Activated CD4-positive, alpha-beta T cell treated with anti-CD3 and anti-CD28 coated beads, Interleukin-2, amount 50 U/mL, for 1 hour (primary cell): ENCODE data around the gene CAMTA1.

Source experiments
- DNase-seq: peaks from one replicate; pipeline ENCODE4 v3.0.0-alpha.2; 2020

CAMTA1 gene

DNA sequence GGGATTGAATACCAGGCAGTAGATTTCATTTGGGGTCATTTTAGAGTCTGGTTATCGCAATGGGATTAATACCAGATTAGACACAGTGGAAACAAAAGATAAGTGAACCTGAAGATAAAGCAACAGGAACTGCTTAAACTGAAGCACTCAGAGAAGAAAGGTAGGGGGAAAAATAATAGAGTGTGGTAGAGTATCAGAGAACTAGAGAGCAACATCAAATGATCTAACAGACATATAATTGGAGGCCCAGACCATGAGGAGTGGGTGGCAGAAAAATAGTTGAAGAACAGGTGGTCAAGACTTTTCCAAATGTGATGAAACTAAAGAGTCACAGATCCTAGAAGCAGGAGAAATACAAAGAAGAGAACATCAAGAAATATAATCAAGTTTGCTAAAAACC, 484.3 kb downstream of the CAMTA1 start:
- no peak for DNase-seq

DNA sequence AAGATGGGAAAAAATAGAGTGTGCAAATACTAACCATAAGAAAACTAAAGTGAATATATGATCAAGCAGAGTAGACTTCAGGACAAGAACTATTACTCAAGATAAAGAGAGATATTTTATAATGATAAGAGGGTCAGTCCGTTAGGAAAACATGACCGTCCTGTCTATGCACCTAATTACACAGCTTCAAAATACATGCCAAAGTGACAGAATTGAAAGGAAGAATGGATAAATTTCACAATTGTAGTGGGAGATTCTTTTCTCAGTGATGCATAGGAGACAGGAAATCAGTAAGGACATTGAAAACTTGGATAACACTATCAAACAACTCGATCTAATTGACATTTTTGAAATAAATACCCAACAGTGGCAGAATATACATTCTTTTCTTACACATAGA, 489.0 kb downstream of the CAMTA1 start:
- no peak for DNase-seq

DNA sequence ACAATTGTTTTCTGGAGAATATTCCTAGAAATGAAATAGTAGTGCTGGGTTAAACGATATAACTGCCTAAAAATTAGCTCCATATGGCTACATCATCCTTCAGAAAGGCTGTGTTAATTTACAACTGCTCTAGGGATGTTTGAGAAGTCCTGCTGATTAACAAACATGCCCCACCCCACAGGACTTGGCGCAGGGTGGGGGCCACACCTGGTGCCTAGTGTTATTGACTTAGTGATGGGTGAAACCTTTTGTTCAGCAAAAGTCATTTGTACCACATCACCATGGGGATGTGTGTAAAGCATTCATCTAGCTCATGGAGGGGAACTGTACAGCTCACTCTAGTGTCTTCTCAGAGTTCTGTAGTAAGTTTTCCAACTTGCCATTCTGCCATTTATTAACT, 492.8 kb downstream of the CAMTA1 start:
- DNase-seq: no peak

DNA sequence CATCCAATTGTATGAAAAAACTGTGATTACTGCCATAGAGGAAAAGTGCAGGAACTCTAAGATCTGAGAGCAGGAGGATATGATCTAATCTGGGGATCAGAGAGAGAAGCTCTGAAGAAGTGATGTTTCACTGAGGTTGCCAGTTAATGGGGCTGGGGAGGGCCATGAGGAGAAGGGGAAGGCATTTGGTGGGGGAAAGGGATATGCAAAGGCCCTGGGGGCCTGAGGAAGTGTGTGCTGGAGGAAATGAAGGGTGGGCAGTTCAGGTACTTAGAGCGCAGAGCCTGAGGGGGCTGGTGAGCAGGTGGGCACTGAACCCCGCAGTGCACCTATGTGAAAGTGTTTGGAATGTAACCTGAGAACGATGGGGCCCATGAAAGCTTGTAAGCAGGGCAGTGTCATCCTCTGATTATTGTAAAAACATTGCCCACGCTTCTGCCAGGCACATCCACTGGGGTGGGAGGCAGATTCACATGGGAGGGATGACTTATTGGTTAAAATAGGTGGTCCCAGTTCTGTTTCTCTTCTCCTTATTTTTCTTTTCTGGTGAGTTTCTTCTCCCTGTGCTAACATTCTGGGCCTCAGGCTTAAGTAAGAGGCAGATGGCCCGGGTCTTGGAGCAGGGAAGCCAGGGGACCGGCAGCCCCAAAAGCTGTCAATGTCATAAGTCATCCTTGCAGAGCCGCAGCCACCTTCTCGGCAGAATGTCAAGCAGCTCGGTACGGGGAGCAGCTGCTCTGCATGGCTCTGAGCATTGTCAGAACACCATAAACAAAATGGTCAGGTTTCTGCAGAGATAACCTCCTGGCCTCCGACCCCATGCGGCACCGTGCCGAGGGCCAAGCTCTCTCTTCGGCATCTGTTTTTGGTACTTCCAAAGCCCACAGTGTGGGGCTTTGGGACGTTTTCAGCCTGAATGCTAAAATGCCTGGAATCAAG, 493.8 kb downstream of the CAMTA1 start:
- no peak for DNase-seq

DNA sequence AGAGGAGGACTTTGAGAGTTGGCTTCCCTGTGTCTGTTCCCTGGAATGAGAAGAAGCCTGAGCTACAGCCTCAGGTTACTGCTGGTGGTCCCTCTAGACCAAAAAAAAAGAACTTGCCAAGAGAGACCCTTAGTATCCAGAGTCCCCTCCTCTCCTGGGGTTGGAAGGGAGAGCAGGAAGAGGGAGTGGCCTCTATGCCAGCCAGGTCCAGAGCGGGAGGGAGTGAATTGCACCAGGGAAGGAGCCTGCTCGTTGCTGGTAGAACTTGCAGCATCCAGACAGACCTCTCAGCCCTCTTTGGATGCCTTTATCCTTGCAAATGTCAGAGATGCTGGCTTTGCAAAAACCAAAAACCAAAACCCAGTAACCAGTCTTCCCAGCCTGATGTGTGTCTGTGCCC, 494.5 kb downstream of the CAMTA1 start:
- no peak for DNase-seq

DNA sequence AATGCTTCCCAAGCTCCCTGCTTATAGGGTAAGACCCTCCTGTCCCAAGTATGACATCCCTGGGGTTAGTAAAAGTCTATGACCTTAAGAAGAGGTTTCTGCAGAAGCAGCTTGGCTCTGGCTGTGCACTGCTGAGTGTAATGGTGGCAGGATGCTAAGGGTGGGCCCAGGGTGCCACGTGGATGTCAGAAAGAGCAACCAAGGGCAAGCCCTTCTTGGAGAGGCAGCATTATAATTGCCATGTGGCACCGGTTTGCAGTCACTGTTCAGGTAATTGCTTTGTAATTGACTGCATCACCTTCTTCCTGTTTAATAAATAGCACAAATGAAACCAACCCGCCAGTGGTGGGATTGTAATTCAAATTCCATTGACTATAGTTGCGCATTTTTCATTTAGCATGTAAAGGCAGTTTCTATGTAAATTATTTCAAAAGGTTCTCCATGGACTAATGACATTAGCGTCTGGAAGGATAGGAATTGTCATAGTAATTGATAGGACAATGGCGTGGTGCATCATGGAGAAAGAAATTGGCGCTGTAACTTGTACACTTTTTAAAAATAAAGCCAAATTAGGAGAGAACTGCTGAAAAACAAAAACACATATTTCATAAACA, 495.2 kb downstream of the CAMTA1 start:
- no peak for DNase-seq

DNA sequence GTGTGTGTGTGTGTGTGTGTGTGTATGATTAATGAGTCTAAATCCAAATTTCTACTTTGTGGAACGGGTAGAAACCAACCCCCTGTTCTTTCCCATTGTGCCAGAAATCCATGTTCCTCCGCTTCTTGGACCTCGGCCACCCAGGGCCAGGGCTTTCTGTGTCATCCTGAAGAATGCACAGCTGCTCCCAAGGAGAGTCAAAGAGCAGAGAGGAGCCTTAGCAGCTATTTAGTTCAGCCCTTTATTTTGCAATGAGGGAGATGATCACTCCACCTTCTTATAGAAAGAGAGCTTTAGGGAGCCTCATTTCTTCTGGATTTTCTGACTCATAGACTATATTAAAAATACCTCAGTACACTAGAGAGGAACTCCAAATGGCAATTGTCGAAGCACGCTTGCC, 496.6 kb downstream of the CAMTA1 start:
- no peak for DNase-seq

DNA sequence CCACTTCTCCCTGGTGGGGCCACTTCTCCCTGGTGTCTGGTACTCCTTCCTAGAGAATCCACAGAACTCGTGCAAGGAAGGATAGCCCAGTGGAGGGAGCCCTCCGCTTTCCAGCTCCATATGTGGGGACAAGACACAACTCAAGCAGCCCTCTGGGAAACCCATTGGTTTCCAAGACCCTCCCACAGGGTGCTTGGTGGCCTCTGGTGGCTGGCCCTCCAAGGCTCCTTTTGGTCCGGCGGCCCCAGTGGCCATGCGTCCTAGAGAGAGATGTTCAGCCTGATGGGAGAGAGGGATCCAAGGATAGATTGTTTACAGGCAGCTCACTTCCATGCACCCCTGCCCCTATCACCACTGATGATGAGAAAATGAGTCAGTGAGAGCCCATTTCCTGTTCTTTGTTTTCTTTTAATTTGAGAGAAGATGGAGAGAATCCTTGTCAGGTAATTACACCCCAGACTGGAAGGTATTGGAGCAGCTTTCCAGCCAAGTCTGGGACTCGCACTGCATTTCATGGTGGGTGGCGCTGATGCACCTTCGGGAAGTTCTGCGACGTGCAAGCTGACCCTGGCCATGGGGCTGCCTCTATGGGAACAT, 499.7 kb downstream of the CAMTA1 start:
- no peak for DNase-seq

DNA sequence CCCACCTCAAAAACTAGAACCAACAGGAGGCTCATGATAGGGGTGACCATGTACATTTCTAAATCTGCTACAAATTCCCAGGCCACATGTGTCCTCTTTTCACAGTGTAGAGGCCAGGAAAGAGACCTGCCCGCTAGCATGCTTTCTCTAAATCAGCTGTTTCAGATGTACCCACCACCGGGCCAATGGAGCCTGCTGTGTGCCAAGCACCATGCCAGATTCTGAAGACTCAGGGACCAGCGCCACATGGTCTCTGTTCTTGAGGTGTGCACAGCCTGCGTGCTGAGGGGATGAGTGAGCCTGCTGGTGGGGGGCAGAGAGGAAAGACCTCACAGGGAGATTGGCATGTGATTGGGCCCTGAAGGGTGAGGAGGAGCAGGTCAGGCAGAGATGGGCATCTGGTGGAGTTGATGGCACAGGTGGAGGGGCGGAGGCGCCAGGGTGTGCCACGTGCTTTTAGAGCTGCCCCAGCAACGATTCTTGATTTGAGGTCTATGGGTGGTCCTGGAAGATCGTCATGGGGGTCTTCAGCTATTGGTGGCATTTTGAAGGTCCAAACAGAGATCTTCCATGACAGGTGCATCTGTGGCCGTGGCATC, 500.7 kb downstream of the CAMTA1 start:
- DNase-seq: no peak

DNA sequence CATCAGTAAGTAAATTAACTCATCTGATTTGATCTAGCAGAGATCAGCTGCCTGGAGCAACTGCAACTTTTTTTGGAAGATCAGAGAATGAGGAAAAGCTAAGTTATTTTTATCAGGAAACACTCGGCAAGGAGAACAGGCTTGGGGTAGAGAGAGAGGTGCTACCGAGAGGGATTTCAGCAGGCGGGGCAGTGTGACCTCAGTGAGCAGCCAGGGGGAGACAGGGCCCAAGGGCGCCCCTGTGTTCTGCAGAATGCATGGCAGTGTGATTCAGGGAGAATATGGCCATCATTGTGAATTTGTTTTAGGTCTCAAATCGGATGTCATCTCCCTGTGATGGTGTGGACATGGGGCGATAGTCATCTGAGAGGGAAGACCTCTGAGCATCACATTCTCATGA, 501.8 kb downstream of the CAMTA1 start:
- DNase-seq: no peak

DNA sequence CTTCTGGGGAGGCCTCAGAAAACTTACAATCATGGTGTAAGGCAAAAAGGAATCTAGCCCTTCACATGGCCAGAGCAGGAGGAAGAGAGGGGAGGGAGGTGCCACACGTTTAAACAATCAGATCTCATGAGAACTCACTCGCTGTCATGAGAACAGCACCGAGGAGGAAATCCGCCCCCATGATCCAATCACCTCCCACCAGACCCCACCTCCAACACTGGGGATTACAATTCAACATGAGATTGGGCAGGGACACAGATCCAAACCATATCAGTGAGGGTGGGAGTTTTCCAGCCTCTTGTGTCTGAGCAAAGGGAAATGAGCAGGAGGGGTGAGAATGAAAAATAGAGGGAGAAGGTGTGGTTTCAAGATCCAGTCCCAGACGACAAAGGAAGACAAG, 503.7 kb downstream of the CAMTA1 start:
- DNase-seq: no peak

DNA sequence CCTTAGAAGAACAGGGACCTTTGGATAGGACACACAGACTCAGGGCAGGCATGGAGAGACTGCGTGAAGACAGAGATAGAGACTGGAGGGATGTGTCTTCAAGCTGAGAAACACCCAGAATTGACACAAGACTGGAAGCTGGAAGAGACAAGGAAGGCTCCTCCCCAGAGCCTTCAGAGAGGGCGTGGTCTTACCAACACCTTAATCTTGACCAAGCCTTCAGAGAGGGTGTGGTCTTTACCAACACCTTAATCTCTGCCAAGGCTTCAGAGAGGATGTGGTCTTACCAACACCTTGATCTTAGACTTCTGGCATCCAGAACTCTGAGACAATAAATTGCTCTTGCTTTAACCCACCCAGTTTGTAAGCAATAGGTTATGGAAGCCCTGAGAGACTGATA, 504.4 kb downstream of the CAMTA1 start:
- DNase-seq: no peak

DNA sequence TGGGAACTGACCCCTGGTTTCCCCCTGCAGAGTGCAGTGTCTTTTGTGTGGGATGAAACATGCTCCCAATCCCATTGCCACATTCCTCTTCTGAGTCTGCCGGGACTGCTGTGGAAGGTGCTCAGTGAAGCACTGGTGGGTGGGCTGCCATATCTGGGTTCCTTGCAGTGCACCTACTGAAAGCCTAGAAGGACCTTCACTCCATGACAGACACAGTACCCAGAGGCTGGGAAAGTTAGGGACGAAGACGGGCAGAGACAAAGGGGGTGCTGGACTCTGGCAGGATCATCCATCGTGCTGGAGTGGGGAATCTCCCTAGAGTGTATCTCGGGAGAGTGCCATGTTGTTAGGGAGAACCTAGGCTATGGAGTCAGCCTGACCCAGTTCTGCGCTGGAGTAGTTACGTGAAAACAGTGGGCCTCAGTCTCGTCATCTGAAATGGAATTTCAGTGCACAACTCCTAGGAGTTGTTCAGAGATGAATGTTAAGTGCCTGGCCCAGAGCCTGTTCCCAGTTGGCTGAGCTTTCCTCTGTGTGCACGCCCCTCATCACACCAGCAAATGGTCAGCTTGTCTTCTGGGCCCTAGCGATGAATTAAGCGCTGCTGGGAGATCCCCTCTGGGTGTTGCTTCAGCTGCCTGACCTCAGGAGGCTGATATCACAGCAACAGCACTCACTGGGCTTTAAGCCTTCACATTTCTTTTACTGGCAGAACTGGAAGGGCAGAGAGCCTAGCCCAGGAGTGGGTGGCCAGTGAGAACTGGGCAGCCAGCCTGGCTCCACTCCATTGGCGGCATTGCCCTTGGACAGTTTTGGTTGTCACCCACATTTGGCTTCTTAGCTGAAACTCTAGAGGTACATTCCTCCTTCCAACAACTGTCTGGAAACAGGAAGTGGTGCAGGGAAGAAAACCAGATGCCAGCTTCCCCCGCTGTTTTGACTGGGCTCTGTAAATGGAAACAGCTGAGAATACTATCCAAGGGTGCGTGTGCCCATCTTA, 506.0 kb downstream of the CAMTA1 start:
- DNase-seq: no peak

DNA sequence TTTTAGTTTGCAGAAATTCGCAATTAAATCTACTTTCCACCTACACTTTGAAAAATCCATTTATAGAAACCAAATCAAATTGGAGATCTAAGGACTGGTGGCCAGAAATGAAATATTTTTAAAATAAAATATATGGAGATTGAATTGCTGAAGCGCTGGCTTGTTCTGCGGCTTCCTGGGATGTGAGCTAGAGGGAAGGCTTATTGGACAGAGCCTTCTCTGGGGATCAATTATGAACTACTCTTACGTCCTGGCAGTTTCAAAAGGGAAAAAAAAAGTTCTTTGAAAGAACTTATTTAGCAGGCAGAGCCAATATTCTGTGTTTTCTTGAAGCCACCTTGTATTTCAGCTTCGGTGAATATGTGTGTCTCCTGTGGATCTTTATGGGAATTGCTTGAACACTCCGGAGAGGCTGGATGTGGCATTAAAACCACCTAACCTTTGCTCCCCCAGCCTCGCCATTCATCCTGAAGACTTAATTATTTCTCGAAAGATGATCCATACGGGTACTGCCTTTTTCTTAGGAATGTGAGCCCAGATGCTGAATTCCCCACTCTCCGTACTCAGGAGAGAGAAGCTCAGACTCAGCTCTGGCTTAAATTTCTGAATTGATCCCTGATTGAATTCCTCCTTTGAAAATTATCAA, 506.9 kb downstream of the CAMTA1 start:
- DNase-seq: no peak

DNA sequence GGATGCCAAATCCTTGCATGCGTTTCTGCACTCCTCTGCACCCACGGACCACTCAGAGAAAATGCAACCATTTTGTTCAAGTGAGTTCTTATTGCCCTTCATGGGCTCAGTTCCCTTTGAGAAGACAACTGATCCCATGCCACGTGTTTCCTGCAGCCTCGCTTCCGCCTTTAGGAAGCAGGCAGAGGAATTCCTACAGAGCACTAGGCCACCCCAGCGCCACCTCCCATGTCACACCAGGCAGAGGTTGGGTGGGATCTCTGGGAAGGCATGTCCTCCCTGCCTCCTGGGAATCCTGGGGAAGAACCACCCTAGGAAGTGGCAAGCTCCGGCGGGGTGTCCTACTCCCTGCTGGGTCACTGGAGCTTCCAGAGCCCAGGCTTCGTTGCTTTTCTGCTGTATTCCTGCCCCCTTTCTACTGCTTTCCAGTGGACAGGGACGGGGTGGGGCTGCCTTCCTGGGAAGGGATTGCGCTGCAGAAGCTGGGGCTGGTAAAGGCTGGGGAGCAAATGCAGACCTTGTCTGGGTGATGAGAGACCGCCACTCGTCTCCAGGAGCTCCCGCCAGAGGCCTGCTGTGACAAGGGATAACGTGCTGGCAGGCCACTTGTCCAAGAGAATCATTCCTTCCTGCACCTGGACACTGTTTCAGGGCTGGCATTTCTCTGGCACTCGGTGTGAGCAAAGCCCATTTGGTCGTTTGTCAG, 507.6 kb downstream of the CAMTA1 start:
- DNase-seq: no peak

DNA sequence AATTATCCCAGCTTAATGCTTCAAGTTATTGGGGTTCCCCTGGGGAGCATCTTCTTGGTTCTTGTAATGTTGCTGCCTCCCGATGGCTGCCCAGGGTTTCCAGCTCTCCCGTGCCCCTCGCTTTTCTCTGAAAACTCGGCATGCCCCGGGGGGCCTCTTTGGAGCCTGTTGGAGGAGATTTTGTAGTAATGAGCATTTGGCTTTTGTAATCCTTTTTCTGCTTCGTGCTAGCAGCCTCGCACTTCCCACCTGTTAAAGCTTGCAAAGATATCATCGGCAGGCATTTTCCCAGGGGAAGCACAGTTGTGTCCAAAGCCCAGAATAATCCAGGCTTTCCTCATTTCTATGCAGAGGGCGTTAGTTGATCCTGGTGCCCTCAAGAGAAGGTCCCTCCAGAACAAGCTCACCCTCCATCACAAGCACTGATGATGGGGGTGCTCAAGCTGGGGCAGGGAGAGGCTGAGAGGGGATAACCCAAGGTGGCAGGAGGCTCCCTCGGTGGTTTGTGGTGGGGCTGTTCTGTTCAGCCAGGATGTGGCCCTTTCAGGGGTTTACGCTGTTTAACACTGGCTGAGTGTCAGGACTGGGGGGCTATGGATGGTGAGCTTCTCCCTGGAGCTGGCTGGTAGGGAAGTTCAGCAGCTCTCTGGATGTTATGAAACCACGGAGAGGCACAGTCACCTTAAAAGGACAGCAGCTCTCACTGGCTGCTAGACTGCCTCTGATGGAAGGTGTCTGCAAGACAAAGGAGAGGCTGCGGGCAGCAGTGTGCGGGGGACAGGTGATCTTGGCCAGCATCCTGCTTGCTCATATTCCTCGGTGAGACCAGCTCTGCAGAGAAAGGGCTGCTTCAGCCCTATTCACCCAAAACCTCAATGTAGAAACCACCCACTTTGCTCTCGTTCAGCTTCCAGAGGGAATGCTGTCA, 508.7 kb downstream of the CAMTA1 start:
- no peak for DNase-seq

DNA sequence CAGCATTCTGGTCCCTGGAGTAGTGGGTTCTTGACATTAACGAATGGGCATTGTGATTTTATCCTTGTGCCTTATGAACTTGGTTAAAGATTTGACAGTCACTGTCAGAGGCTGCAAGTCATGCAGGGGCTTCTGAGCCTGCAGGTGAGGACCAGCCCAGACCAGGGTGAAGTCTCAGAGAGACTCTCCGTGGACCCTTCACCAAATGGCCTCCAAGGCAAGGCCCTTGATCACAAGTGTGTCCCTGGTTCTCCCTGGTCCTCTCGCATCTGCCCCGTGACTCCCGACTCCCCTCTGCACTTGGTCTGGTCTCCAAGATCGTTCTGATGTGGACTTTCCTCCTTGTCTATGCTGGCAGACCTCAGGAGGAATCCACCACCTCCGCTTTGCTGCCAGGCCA, 509.4 kb downstream of the CAMTA1 start:
- no peak for DNase-seq

DNA sequence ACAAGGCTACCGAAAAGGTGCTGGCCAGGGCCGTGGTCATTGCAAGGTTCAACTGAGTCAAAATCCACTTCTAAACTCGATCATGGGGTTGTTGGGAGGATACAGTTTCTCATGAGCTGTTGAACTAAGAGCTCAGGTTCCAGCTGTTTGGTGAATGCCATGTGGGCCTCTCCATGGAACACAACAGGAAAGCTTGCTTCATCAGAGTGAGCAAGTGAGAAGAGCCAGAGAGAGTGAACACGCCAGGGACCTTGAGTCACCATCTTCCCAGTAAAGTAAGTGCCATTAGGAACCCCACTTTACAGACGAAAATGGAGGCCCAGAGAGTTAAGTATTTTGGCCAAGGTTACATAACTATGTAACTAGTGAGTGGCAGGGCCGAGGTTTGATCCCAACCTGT, 510.7 kb downstream of the CAMTA1 start:
- DNase-seq: no peak

DNA sequence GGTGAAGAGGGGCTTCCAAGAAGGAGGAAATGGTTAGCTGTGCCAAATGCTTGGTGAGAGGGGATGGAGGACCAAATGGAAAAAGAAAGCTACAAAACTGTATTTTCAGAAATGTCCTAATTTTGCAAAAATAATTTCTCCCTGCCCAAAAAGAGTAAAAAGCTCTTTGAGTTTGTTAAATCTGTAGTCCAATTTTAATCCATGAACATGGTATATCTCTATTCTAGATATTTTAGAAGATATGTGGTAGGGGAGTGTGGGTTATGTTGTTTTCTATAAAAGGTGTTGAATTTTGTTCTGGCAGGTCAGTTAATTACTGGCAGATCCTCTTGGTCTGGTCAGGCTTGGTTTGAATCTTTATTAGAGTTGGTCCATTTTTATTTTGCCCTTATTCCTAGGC, 511.7 kb downstream of the CAMTA1 start:
- no peak for DNase-seq

DNA sequence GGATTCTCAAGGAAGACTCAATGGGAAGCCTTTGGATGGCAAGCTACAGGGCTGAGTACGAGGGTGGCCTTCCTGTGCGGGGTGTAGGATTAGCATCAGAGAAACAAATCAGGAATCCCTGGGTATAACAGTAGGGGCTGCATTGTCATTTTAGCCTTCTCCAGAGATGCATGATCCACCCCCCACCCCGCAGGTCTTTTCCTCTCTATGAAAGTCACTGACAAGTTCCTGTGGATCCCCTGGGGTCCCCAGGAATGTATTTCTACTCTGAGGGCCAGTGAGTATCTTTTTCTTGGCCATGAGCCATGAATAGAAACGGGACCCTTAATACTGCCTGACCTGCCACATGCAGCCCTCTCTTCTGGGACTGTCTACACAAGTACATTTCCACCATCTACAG, 512.9 kb downstream of the CAMTA1 start:
- no peak for DNase-seq
